ENCODE results near the gene COPB1.

COPB1 gene

DNA sequence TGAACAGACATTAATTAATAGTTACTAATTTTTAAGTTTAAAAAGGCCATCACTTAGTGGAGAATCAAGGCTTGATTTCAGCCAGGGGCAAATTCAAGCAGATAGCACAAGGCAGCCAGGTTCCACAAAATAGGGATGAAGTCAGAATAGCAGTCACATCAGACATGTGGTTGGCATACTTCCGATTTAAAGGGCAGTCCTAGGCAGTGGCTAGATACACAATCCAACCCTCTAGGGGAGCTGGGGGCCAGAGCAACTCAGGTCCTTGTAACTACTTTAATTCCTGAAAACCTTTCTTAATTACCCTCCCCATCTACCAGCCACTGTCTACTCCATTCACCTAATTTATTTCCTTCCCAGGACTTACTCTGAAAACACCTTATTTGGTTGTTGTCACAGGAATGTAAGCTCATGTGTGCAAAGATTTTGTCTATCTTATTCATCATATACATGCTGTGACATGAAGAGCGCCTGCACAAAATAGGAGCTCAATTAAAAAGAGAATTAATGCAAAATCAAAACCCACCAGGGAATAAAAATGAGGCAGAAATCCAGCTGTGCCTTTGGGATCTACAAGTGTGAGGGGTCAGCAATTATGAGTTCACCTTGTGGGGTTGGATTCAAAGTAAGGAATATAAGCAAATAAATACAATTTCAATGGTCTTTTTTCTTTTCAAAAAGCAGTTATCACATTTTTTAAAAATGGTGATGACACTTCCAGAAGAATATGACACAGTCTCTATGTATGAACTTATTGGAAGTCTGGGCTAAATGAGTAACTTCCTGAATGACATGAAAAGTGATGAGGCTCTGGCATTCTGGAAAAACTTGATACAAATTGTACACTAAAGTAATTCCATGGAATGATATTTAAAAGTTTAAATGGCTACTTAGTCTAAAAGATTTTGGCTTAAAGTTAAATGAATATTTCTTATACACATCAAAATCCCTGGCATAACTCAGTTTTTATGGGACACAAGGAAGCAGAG, 53.8 kb downstream of the COPB1 start:
- Histone ChIP-seq H3K4me1 (ENCODE audit: low read depth, poor library complexity, severe bottlenecking) (peaks cover 14% of the 10 kb centered on the region), H3K4me3 (IDR thresholded peaks at IDR 0.05; ENCODE audit: insufficient read depth, low read depth, low read length) (no peak overlapping the region), H2AFZ (ENCODE audit: low read depth) (no peak overlapping the region), H4K20me1 (ENCODE audit: insufficient read depth) (no peaks in the 10 kb centered on the region), H3K27me3 (ENCODE audit: insufficient read depth, low read depth) (no peaks in the 10 kb centered on the region), H3K4me2 (peak overlapping the region; percentile 13; the same call in 1 of the 2 replicates), H3K27ac (no peak overlapping the region), H3K79me2 (ENCODE audit: insufficient read depth, low read depth) (no peaks in the 10 kb centered on the region), H3K36me3 (ENCODE audit: insufficient read depth) (no peaks in the 10 kb centered on the region), H3K9ac (no peak overlapping the region)
- TF ChIP-seq, protein P1, sequence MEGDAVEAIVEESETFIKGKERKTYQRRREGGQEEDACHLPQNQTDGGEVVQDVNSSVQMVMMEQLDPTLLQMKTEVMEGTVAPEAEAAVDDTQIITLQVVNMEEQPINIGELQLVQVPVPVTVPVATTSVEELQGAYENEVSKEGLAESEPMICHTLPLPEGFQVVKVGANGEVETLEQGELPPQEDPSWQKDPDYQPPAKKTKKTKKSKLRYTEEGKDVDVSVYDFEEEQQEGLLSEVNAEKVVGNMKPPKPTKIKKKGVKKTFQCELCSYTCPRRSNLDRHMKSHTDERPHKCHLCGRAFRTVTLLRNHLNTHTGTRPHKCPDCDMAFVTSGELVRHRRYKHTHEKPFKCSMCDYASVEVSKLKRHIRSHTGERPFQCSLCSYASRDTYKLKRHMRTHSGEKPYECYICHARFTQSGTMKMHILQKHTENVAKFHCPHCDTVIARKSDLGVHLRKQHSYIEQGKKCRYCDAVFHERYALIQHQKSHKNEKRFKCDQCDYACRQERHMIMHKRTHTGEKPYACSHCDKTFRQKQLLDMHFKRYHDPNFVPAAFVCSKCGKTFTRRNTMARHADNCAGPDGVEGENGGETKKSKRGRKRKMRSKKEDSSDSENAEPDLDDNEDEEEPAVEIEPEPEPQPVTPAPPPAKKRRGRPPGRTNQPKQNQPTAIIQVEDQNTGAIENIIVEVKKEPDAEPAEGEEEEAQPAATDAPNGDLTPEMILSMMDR (conservative IDR thresholded peaks at IDR 0.05; ENCODE audit: low read depth, low read length): no peak

DNA sequence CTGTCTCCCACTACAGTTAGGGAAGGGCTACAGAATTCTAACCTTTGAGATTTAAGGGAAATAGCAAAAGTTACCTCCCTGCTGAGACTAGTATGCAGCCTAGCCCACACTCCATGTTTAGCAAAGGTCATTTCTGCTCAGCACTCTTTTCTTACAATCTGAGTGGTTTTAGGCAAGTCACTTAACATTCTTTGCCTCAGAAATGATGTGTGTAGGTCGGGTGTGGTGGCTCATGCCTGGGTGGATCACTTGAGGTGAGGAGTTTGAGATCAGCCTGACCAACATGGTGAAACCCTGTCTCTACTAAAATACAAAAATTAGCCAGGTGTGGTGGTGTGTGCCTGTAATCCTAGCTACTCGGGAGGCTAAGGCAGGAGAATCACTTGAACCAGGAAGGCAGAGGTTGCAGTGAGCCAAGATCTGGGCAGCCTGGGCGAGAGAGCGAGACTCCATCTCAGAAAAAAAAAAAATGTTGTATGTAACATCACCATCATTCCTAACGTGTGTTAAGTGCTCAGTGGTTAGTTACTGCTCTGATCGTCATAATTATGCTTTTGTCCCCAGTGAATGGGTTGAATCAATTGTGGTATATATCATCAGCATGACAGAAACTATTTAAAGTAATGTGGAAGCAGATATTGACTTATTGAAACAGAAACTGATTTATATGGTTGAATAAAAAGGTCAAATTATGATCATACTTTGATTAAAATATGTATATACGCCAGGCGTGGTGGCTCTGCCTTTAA, 55.0 kb downstream of the COPB1 start:
- Histone ChIP-seq H3K27me3 (ENCODE audit: insufficient read depth, low read depth) (no peaks in the 10 kb centered on the region), H3K9ac (no peak overlapping the region), H3K36me3 (ENCODE audit: insufficient read depth) (no peaks in the 10 kb centered on the region), H2AFZ (ENCODE audit: low read depth) (no peak overlapping the region), H3K4me3 (IDR thresholded peaks at IDR 0.05; ENCODE audit: insufficient read depth, low read depth, low read length) (no peak overlapping the region), H4K20me1 (ENCODE audit: insufficient read depth) (no peaks in the 10 kb centered on the region), H3K79me2 (ENCODE audit: insufficient read depth, low read depth) (no peaks in the 10 kb centered on the region), H3K4me2 (no peak overlapping the region), H3K4me1 (ENCODE audit: low read depth, poor library complexity, severe bottlenecking) (peaks cover 14% of the 10 kb centered on the region), H3K27ac (no peak overlapping the region)
- TF ChIP-seq, protein P1 (conservative IDR thresholded peaks at IDR 0.05; ENCODE audit: low read depth, low read length): no peak

DNA sequence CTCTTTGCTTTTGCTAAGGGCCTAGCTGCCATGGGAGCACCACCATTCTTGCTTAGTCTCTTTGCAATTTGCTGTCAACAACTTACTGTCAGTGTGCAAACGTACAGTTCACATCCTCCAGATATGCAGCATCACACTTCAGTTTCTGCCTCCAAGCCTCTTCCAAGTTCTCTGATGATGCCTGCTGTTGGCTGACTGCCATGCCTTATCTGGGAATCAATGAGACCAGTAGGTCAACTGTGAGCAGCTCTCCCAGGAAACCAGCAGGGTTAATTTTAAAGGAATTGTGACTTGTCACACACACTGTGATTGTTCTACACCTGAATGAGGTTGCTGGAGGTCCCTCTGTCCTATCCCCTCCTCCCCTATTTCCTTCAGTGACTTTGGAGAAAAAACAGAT, 56.0 kb downstream of the COPB1 start:
- no peaks in the 10 kb centered on the region for H4K20me1 ChIP-seq (ENCODE audit: insufficient read depth)

More for the DNA sequence above, 56.0 kb downstream of the COPB1 start:
- Histone ChIP-seq H3K36me3 (ENCODE audit: insufficient read depth) (no peaks in the 10 kb centered on the region), H3K79me2 (ENCODE audit: insufficient read depth, low read depth) (no peaks in the 10 kb centered on the region), H3K4me1 (ENCODE audit: low read depth, poor library complexity, severe bottlenecking) (peaks cover 14% of the 10 kb centered on the region), H3K27me3 (ENCODE audit: insufficient read depth, low read depth) (no peaks in the 10 kb centered on the region), H3K4me3 (IDR thresholded peaks at IDR 0.05; ENCODE audit: insufficient read depth, low read depth, low read length) (no peak overlapping the region), H3K4me2 (no peak overlapping the region), H3K9ac (no peak overlapping the region), H3K27ac (no peak overlapping the region), H2AFZ (ENCODE audit: low read depth) (no peak overlapping the region)
- TF ChIP-seq, protein P1 (conservative IDR thresholded peaks at IDR 0.05; ENCODE audit: low read depth, low read length): no peak

Measured in KMS-11 (cell line).